SK-N-MC (cell line): ENCODE results near the gene PGBD2.
"Not testable (repeated sequence)": the region's sequence is repeated elsewhere in the genome, so short reads cannot be mapped to it uniquely, and the experiment has no call there.

Experiments used
- DNase-seq: peaks from one replicate; pipeline ENCODE4 v3.0.0-alpha.2; 2011; ENCODE audit warnings: low read depth, low spot score
- H3K27ac ChIP-seq: fragments of 200-600 bp; sonication (generic); 2 replicates; pipeline ENCODE4 v1.5.1; 2016; ENCODE audit warnings: mixed run types
- H3K36me3 ChIP-seq: fragments of 200-600 bp; sonication (generic); 2 replicates; pipeline ENCODE4 v1.6.1; 2017; ENCODE audit warnings: antibody characterized with exemption, low read length, mixed read lengths; ENCODE audit not compliant: insufficient read depth
- H3K4me3 ChIP-seq: fragments of 200-600 bp; sonication (generic); 2 replicates; pipeline ENCODE4 v1.5.1; 2016
- H3K9ac ChIP-seq: fragments of 200-600 bp; sonication (generic); 2 replicates; pipeline ENCODE4 v1.8.0; 2017; ENCODE audit warnings: mixed run types, mixed read lengths; ENCODE audit not compliant: insufficient read length
- H3K9me3 ChIP-seq: fragments of 200-600 bp; sonication (generic); 2 replicates; pipeline ENCODE4 v1.6.1; 2017; ENCODE audit warnings: low read depth, mild to moderate bottlenecking, antibody characterized with exemption, low read length, moderate library complexity, mixed read lengths

The PGBD2 gene

GRCh38 chr1:248945000-248945423 is 39.0 kb downstream of the PGBD2 start:
- not testable (repeated sequence) for H3K9me3 ChIP-seq, H3K4me3 ChIP-seq, H3K36me3 ChIP-seq, H3K9ac ChIP-seq, H3K27ac ChIP-seq, DNase-seq

DNA sequence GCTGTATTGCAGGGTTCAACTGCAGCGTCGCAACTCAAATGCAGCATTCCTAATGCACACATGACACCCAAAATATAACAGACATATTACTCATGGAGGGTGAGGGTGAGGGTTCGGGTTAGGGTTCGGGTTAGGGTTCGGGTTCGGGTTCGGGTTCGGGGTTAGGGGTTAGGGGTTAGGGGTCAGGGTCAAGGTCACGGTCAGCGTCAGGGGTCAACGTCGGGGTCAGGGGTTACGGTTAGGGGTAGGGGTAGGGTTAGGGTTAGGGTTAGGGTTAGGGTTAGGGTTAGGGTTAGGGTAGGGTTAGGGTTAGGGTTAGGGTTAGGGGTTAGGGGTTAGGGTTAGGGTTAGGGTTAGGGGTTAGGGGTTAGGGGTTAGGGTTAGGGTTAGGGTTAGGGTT is 39.4 kb downstream of the PGBD2 start:
- H3K4me3 ChIP-seq, H3K9ac ChIP-seq, DNase-seq, H3K36me3 ChIP-seq, H3K9me3 ChIP-seq, H3K27ac ChIP-seq: not testable (repeated sequence)

DNA sequence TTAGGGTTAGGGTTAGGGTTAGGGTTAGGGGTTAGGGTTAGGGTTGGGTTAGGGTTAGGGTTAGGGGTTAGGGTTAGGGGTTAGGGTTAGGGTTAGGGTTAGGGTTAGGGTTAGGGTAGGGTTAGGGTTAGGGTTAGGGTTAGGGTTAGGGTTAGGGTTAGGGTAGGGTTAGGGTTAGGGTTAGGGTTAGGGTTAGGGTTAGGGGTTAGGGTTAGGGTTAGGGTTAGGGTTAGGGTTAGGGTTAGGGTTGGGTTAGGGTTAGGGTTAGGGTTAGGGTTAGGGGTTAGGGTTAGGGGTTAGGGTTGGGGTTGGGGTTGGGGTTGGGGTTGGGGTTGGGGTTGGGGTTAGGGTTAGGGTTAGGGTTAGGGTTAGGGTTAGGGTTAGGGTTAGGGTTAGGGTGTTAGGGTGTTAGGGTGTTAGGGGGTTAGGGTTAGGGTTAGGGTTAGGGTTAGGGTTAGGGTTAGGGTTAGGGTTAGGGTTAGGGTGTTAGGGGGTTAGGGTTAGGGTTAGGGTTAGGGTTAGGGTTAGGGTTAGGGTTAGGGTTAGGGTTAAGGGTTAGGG is 39.9 kb downstream of the PGBD2 start:
- H3K9ac ChIP-seq, H3K4me3 ChIP-seq, DNase-seq, H3K36me3 ChIP-seq, H3K27ac ChIP-seq, H3K9me3 ChIP-seq: not testable (repeated sequence)
